ENCODE measurements around the gene SUCO.

- TF ChIP-seq CTCF (conservative IDR thresholded peaks at IDR 0.05; ENCODE audit: low read length): no peak
- TF ChIP-seq EZH2phosphoT487 (IDR thresholded peaks at IDR 0.05; ENCODE audit: borderline replicate concordance): no peak
Observed at GRCh38 chr1:172531412-172532182, 1.4 kb upstream of the SUCO start.
